CD14-positive monocyte (primary cell): ENCODE data around the gene CACNB1. TPM values are rescaled to one million over a fixed set of nuclear protein-coding genes. Genes with fewer than 3 reads are reported as not detected.

Experiments
- DNase-seq, 3 donors: peaks; one replicate each; pipeline ENCODE4 v3.0.0-alpha.2; 2011 to 2022
- H2AFZ ChIP-seq: 2 replicates; pipeline ENCODE4 v1.6.0; 2012; ENCODE audit warnings: mild to moderate bottlenecking, low read depth, low read length, inconsistent platforms; ENCODE audit not compliant: insufficient read depth, poor library complexity, severe bottlenecking
- H3K27ac ChIP-seq, 2 donors: 1 replicate in 1 of 2; 2 replicates in 1 of 2; pipeline ENCODE4 v1.5.1; 2012 to 2013; ENCODE audit warnings: low read length in 2 of 2, control low read depth in 1 of 2, inconsistent platforms in 1 of 2, low read depth in 1 of 2, mild to moderate bottlenecking in 1 of 2
- H3K27me3 ChIP-seq, 2 donors: one replicate each; pipeline versions ENCODE4 v1.6.0 to v1.6.1; 2011 to 2013; ENCODE audit warnings: low read length in 2 of 2; ENCODE audit not compliant: control insufficient read depth in 2 of 2, insufficient read depth in 2 of 2
- H3K36me3 ChIP-seq, 2 donors: replicated peaks in 1 of 2; 1 replicate in 1 of 2; 2 replicates in 1 of 2; pipeline versions ENCODE4 v1.5.1 to v1.6.1; 2012 to 2013; ENCODE audit warnings: low read length in 2 of 2, control low read depth in 1 of 2, inconsistent platforms in 1 of 2, mild to moderate bottlenecking in 1 of 2; ENCODE audit not compliant: insufficient read depth in 2 of 2, control insufficient read depth in 1 of 2
- H3K4me1 ChIP-seq, 2 donors: 1 replicate in 1 of 2; 2 replicates in 1 of 2; pipeline versions ENCODE4 v1.5.1 to v1.6.1; 2012 to 2013; ENCODE audit warnings: low read length in 2 of 2, control low read depth in 1 of 2, inconsistent platforms in 1 of 2, mild to moderate bottlenecking in 1 of 2, moderate library complexity in 1 of 2; ENCODE audit not compliant: insufficient read depth in 2 of 2, control insufficient read depth in 1 of 2
- H3K4me2 ChIP-seq: replicated peaks from 2 replicates; pipeline ENCODE3; 2012; ENCODE audit warnings: low read length, moderate library complexity, mild to moderate bottlenecking; ENCODE audit not compliant: poor library complexity, severe bottlenecking; ENCODE audit errors: extremely low read depth
- H3K4me3 ChIP-seq, 3 experiments: fragments of 200-600 bp in 1 of 3; sonication (generic) in 1 of 3; replicated peaks in 1 of 3; 1 replicate in 2 of 3; 2 replicates in 1 of 3; pipeline ENCODE4 v1.5.1; 2011 to 2013; ENCODE audit warnings: low read length in 3 of 3, mild to moderate bottlenecking in 3 of 3, control low read depth in 2 of 3, low read depth in 2 of 3, inconsistent platforms in 1 of 3, moderate library complexity in 1 of 3
- H3K79me2 ChIP-seq: 2 replicates; pipeline ENCODE4 v1.6.0; 2012; ENCODE audit warnings: mild to moderate bottlenecking, control low read depth, inconsistent platforms, low read length, moderate library complexity; ENCODE audit not compliant: insufficient read depth
- H3K9ac ChIP-seq: 2 replicates; pipeline ENCODE4 v1.6.0; 2017; ENCODE audit warnings: low read length, mild to moderate bottlenecking; ENCODE audit not compliant: insufficient read depth, poor library complexity, severe bottlenecking
- H3K9me3 ChIP-seq, 2 donors: replicated peaks in 1 of 2; 1 replicate in 1 of 2; 2 replicates in 1 of 2; pipeline versions ENCODE4 v1.5.1 to v1.6.1; 2012 to 2013; ENCODE audit warnings: low read length in 2 of 2, control low read depth in 1 of 2; ENCODE audit not compliant: control insufficient read depth in 1 of 2, insufficient read depth in 1 of 2
- H4K20me1 ChIP-seq: 2 replicates; pipeline ENCODE4 v1.6.0; 2012; ENCODE audit warnings: mild to moderate bottlenecking, low read length, control low read depth, moderate library complexity; ENCODE audit not compliant: insufficient read depth
- H3K27ac Mint-ChIP-seq, 7 donors: one replicate each; pipeline ENCODE4 v1.8.0; 2020; ENCODE audit warnings: mild to moderate bottlenecking in 7 of 7, mixed read lengths in 7 of 7, moderate library complexity in 6 of 7, inconsistent platforms in 2 of 7
- H3K27me3 Mint-ChIP-seq, 3 donors: one replicate each; pipeline ENCODE4 v1.8.0; 2021 to 2022; ENCODE audit warnings: low read depth in 3 of 3, mild to moderate bottlenecking in 3 of 3, mixed read lengths in 3 of 3, moderate library complexity in 3 of 3, inconsistent platforms in 1 of 3
- H3K36me3 Mint-ChIP-seq, 2 donors: one replicate each; pipeline ENCODE4 v1.8.0; 2020; ENCODE audit warnings: mixed read lengths in 2 of 2, inconsistent platforms in 1 of 2, mild to moderate bottlenecking in 1 of 2
- H3K4me1 Mint-ChIP-seq: one replicate; pipeline ENCODE4 v1.8.0; 2020; ENCODE audit warnings: mild to moderate bottlenecking, mixed read lengths
- H3K4me3 Mint-ChIP-seq, 2 donors: one replicate each; pipeline ENCODE4 v1.8.0; 2020; ENCODE audit warnings: mild to moderate bottlenecking in 2 of 2, mixed read lengths in 2 of 2, moderate library complexity in 1 of 2
- H3K9me3 Mint-ChIP-seq, 7 donors: one replicate each; pipeline ENCODE4 v1.8.0; 2020 to 2022; ENCODE audit warnings: mixed read lengths in 7 of 7, mild to moderate bottlenecking in 6 of 7, moderate library complexity in 6 of 7, inconsistent platforms in 2 of 7
- CTCF ChIP-seq: fragments of 200-600 bp; IDR thresholded peaks from one replicate; pipeline ENCODE4 v1.8.0; 2022; ENCODE audit warnings: antibody characterized with exemption, mild to moderate bottlenecking
- WGBS: methylation state at CpG from one replicate; pipeline ENCODE4 v1.1.5; 2013; ENCODE audit warnings: missing lambda C conversion rate; ENCODE audit not compliant: insufficient coverage; 5-methylcytosine and 5-hydroxymethylcytosine counted together
- intact Hi-C, 2 donors: fragments of 100-400 bp; cut with micrococcal nuclease; formaldehyde crosslinking; loops; one replicate each; pipeline versions ENCODE4 v1.15.0 to v1.15.1; 2023
- polyA plus RNA-seq, 3 donors: library from polyadenylated mRNA; depleted of rRNA in 1 of 3; unstranded in 2 of 3; stranded (reverse) in 1 of 3; fragments of 300-500 nt in 2 of 3; fragments of >200 nt in 1 of 3; fragmentation: Illumina TruSeq in 2 of 3; gene quantifications; 1 replicate in 2 of 3; 2 replicates in 1 of 3; pipeline ENCODE4 v1.2.3, GENCODE V29; 2012 to 2021

The CACNB1 gene
- polyA plus RNA-seq, 3 donors = 0.13 to 22.1 (median 0.31) TPM

- peaks cover 37 to 44% of the 10 kb centered on the region in 2 donors for H3K4me1 ChIP-seq
- peaks cover under 1% of the 10 kb centered on the region for H3K79me2 ChIP-seq
- H3K36me3 Mint-ChIP-seq = peaks cover 31 to 35% of the 10 kb centered on the region in 2 donors
- WGBS = 67% methylated on average over 1 of the region's 10 CpGs
- H3K9ac ChIP-seq = no peak overlapping the region
- peaks cover 19 to 39% of the 10 kb centered on the region in 2 donors for H3K36me3 ChIP-seq
- no peak overlapping the region for H3K27ac Mint-ChIP-seq
- no peak overlapping the region for H3K4me3 ChIP-seq
- H3K4me1 Mint-ChIP-seq = peaks cover 39% of the 10 kb centered on the region
- no peaks in the 10 kb centered on the region for H3K9me3 ChIP-seq
- H3K27ac ChIP-seq = no peak overlapping the region
- peaks cover 0 to 3% (median 2%) of the 10 kb centered on the region in 3 donors for H3K27me3 Mint-ChIP-seq
- no peak for DNase-seq
- no peak for TF ChIP-seq CTCF
- intact Hi-C loops = loop anchor here in 1 of 2 donors (5.0 kb wide), 1 partner anchor 33 kb away; no protein-coding TSS in a partner anchor
- H4K20me1 ChIP-seq = peaks cover 3% of the 10 kb centered on the region
- H2AFZ ChIP-seq = no peak overlapping the region
- no peak overlapping the region for H3K4me3 Mint-ChIP-seq
- H3K9me3 Mint-ChIP-seq = no peaks in the 10 kb centered on the region
- no peak overlapping the region for H3K4me2 ChIP-seq
- H3K27me3 ChIP-seq = no peaks in the 10 kb centered on the region
Observed at GRCh38 chr17:39194985-39195524, 2.4 kb downstream of the CACNB1 start.

- TF ChIP-seq CTCF = no peak
- 93% methylated on average over 10 of the region's 20 CpGs for WGBS
- Histone ChIP-seq H3K79me2 (no peaks in the 10 kb centered on the region), H3K9me3 (no peaks in the 10 kb centered on the region), H3K9ac (no peak overlapping the region), H3K4me2 (no peak overlapping the region), H4K20me1 (peaks cover 3% of the 10 kb centered on the region), H3K36me3 (peaks cover 19 to 39% of the 10 kb centered on the region in 2 donors), H3K4me3 (no peak overlapping the region), H3K4me1 (peaks cover 33 to 39% of the 10 kb centered on the region in 2 donors), H2AFZ (no peak overlapping the region), H3K27me3 (no peaks in the 10 kb centered on the region), H3K27ac (no peak overlapping the region)
- no peak for DNase-seq
- Mint-ChIP-seq H3K9me3 (no peaks in the 10 kb centered on the region), H3K36me3 (peaks cover 32 to 38% of the 10 kb centered on the region in 2 donors), H3K27me3 (peaks cover 0 to 3% (median 2%) of the 10 kb centered on the region in 3 donors), H3K4me1 (peaks cover 33% of the 10 kb centered on the region), H3K27ac (no peak overlapping the region), H3K4me3 (no peak overlapping the region)
- intact Hi-C loops = no loop called here
Observed at GRCh38 chr17:39194089-39194984, 3.1 kb downstream of the CACNB1 start.
